Measurements from ENCODE around the gene BYSL.

The BYSL gene

DNA sequence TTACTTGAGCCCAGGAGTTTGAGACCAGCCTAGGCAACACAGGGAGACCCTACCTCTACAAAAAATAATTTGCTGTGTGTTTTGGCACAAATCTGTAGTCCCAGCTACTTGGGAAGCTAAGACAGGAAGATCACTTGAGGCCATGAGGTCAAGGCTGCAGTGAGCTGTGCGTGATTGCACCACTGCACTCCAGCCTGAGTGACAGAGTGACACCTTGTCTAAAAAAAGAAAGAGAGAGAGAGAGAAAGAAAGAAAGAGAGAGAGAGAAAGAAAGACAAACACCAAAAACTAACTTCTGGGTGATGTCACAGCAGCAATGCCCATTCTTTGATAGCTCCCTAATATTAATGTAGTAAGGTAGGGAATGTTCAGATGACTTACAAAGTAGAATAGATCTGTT, 46.6 kb upstream of the BYSL start:
- H3K36me3 ChIP-seq (replicated peaks in 1 of 2; ENCODE audit: control insufficient read depth in 2 of 2, insufficient read depth in 2 of 2, low read length in 2 of 2): peaks cover 0 to 29% of the 10 kb centered on the region in 2 donors

DNA sequence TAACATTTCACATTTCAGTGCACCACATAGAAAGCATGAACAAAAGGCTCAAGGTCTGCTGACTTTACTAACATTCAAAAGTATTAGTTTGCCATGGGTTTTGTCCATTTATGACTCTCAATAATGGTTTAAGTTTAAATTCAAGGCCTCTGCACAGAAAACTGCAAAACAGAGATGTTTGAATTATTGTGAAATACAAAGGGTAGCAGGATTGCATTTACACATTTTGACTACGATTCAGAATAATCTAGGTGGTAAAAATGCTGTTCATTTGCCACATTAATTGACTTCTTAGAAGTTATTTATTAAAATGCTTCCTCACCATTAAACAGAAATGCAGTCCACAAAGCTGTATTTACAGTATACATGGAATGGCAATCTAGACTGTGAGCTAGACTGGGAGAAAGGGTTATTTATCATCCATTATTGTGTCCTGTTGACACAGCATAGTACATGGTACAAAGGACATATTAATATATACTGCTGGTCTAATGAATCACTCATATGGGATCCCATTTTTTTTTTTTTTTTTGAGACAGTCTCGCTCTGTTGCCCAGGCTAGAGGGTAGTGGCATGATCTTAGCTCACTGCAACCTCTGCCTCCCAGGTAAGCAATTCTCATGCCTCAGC, 44.1 kb upstream of the BYSL start:
- Histone ChIP-seq H3K27me3 (ENCODE audit: control insufficient read depth in 3 of 3, insufficient read depth in 3 of 3, low read depth in 1 of 3, low read length in 3 of 3) (no peaks in the 10 kb centered on the region), H3K4ac (ENCODE audit: low read length) (no peak overlapping the region), H4K8ac (ENCODE audit: low read depth, low read length) (no peak overlapping the region), H2BK12ac (ENCODE audit: low read length) (no peak overlapping the region), H3K23ac (ENCODE audit: low read depth, low read length, poor library complexity) (no peak overlapping the region), H3K79me1 (ENCODE audit: low read depth, low read length) (no peaks in the 10 kb centered on the region), H3K9ac (ENCODE audit: low read depth, low read length, poor library complexity) (no peak overlapping the region), H2AFZ (ENCODE audit: low read length) (no peak overlapping the region), H2BK15ac (ENCODE audit: low read length) (no peak overlapping the region), H2AK5ac (ENCODE audit: low read depth, low read length) (no peak overlapping the region), H3K4me3 (ENCODE audit: low read length in 2 of 2) (no peak overlapping the region), H3K14ac (ENCODE audit: low read length) (no peak overlapping the region), H3K9me3 (replicated peaks in 1 of 2; ENCODE audit: control insufficient read depth in 2 of 2, insufficient read depth in 1 of 2, low read depth in 1 of 2, low read length in 2 of 2) (no peaks in the 10 kb centered on the region), H2BK120ac (ENCODE audit: low read depth, low read length) (no peak overlapping the region), H2BK5ac (ENCODE audit: low read length) (no peak overlapping the region), H3K18ac (ENCODE audit: low read length) (no peak overlapping the region), H3K4me2 (ENCODE audit: insufficient read depth, low read length, poor library complexity, severe bottlenecking) (no peak overlapping the region), H3K4me1 (ENCODE audit: control insufficient read depth in 2 of 2, insufficient read depth in 1 of 2, low read depth in 1 of 2, low read length in 2 of 2) (peaks cover 3 to 9% of the 10 kb centered on the region in 2 donors), H4K91ac (ENCODE audit: low read depth, low read length, poor library complexity) (no peak overlapping the region), H3K36me3 (replicated peaks in 1 of 2; ENCODE audit: control insufficient read depth in 2 of 2, insufficient read depth in 2 of 2, low read length in 2 of 2) (peaks cover 0 to 6% of the 10 kb centered on the region in 2 donors), H3K27ac (replicated peaks; ENCODE audit: low read length) (no peak overlapping the region)
- no peak for DNase-seq (ENCODE audit: low spot score)
- WGBS, 2 donors (ENCODE audit: extremely low coverage in 2 of 2, insufficient read length in 2 of 2, insufficient replicate concordance in 1 of 2): no CpG with 5 or more reads among the region's 2 CpGs

More for the DNA sequence above, 46.6 kb upstream of the BYSL start:
- Histone ChIP-seq H2BK120ac (ENCODE audit: low read depth, low read length) (no peak overlapping the region), H3K27me3 (ENCODE audit: control insufficient read depth in 3 of 3, insufficient read depth in 3 of 3, low read depth in 1 of 3, low read length in 3 of 3) (no peaks in the 10 kb centered on the region), H2BK15ac (ENCODE audit: low read length) (no peak overlapping the region), H3K79me1 (ENCODE audit: low read depth, low read length) (no peaks in the 10 kb centered on the region), H3K4me3 (ENCODE audit: low read length in 2 of 2) (no peak overlapping the region), H3K4ac (ENCODE audit: low read length) (no peak overlapping the region), H2BK5ac (ENCODE audit: low read length) (no peak overlapping the region), H2AK5ac (ENCODE audit: low read depth, low read length) (no peak overlapping the region), H2BK12ac (ENCODE audit: low read length) (no peak overlapping the region), H3K27ac (replicated peaks; ENCODE audit: low read length) (no peak overlapping the region), H4K91ac (ENCODE audit: low read depth, low read length, poor library complexity) (no peak overlapping the region), H3K14ac (ENCODE audit: low read length) (no peak overlapping the region), H3K4me2 (ENCODE audit: insufficient read depth, low read length, poor library complexity, severe bottlenecking) (no peak overlapping the region), H3K9ac (ENCODE audit: low read depth, low read length, poor library complexity) (no peak overlapping the region), H2AFZ (ENCODE audit: low read length) (no peak overlapping the region), H4K8ac (ENCODE audit: low read depth, low read length) (no peak overlapping the region), H3K18ac (ENCODE audit: low read length) (no peak overlapping the region), H3K9me3 (replicated peaks in 1 of 2; ENCODE audit: control insufficient read depth in 2 of 2, insufficient read depth in 1 of 2, low read depth in 1 of 2, low read length in 2 of 2) (no peaks in the 10 kb centered on the region), H3K23ac (ENCODE audit: low read depth, low read length, poor library complexity) (no peak overlapping the region), H3K4me1 (ENCODE audit: control insufficient read depth in 2 of 2, insufficient read depth in 1 of 2, low read depth in 1 of 2, low read length in 2 of 2) (peaks cover 3 to 9% of the 10 kb centered on the region in 2 donors)
- no CpG with 5 or more reads among the region's 1 CpG for WGBS, 2 donors (ENCODE audit: extremely low coverage in 2 of 2, insufficient read length in 2 of 2, insufficient replicate concordance in 1 of 2)
- DNase-seq (ENCODE audit: low spot score): no peak

DNA sequence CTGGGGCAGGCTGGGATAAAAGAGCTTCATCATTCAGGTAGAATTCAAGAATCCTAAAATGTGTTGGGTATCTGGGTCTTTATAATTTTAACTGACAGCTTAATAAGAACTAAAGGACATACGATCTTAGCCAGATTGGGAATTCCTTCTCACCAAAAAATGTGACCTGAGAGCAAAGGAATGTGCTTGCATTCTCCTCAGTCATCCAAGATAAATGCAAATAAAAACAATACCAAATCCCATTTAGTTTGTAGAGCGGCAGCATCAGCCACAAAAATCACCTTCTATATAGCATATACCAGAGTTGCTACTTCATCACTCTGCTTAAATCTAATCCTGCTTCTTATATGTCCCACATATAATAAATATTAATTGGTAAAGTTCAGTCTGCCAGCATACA, 43.1 kb upstream of the BYSL start:
- no peak overlapping the region for H3K4ac ChIP-seq (ENCODE audit: low read length)
- no peak overlapping the region for H3K23ac ChIP-seq (ENCODE audit: low read depth, low read length, poor library complexity)
- H3K79me1 ChIP-seq (ENCODE audit: low read depth, low read length): no peaks in the 10 kb centered on the region
- H2AFZ ChIP-seq (ENCODE audit: low read length): no peak overlapping the region
- no peak overlapping the region for H3K14ac ChIP-seq (ENCODE audit: low read length)
- H4K8ac ChIP-seq (ENCODE audit: low read depth, low read length): no peak overlapping the region
- no peak overlapping the region for H4K91ac ChIP-seq (ENCODE audit: low read depth, low read length, poor library complexity)
- no peak overlapping the region for H3K4me3 ChIP-seq (ENCODE audit: low read length in 2 of 2)
- no peak overlapping the region for H2BK12ac ChIP-seq (ENCODE audit: low read length)
- no peak overlapping the region for H2AK5ac ChIP-seq (ENCODE audit: low read depth, low read length)
- H2BK5ac ChIP-seq (ENCODE audit: low read length): no peak overlapping the region
- H3K27ac ChIP-seq (replicated peaks; ENCODE audit: low read length): peak overlapping the region; percentile 8
- H3K4me1 ChIP-seq (ENCODE audit: control insufficient read depth in 2 of 2, insufficient read depth in 1 of 2, low read depth in 1 of 2, low read length in 2 of 2): peaks cover 0 to 7% of the 10 kb centered on the region in 2 donors
- no peak overlapping the region for H2BK120ac ChIP-seq (ENCODE audit: low read depth, low read length)
- H3K4me2 ChIP-seq (ENCODE audit: insufficient read depth, low read length, poor library complexity, severe bottlenecking): no peak overlapping the region
- WGBS, 2 donors (ENCODE audit: extremely low coverage in 2 of 2, insufficient read length in 2 of 2, insufficient replicate concordance in 1 of 2): no CpG with 5 or more reads among the region's 2 CpGs
- no peaks in the 10 kb centered on the region for H3K27me3 ChIP-seq (ENCODE audit: control insufficient read depth in 3 of 3, insufficient read depth in 3 of 3, low read depth in 1 of 3, low read length in 3 of 3)
- H3K36me3 ChIP-seq (replicated peaks in 1 of 2; ENCODE audit: control insufficient read depth in 2 of 2, insufficient read depth in 2 of 2, low read length in 2 of 2): peaks cover 0 to 4% of the 10 kb centered on the region in 2 donors
- H2BK15ac ChIP-seq (ENCODE audit: low read length): no peak overlapping the region
- no peak for DNase-seq (ENCODE audit: low spot score)
- no peak overlapping the region for H3K9ac ChIP-seq (ENCODE audit: low read depth, low read length, poor library complexity)
- H3K9me3 ChIP-seq (replicated peaks in 1 of 2; ENCODE audit: control insufficient read depth in 2 of 2, insufficient read depth in 1 of 2, low read depth in 1 of 2, low read length in 2 of 2): no peaks in the 10 kb centered on the region
- no peak overlapping the region for H3K18ac ChIP-seq (ENCODE audit: low read length)

DNA sequence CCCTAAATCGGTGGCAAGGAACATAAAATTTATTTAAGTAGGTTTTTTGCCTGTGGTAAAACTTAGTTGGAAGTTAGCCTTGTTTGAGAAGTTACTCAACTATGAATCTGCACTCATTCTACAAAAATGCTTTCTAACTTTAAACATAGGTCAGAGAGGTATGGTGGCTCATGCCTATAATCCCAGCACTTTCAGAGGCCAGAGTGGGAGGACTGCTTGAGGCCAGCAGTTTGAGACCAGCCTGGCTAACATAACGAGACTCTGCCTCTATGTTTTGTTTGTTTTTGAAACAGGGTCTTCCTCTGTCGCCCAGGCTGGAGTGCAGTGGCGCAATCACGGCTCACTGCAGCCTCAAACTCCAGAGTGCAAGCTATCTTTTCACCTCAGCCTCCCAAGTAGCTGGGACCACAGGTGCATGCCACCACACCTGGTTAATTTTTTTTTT, 42.3 kb upstream of the BYSL start:
- DNase-seq (ENCODE audit: low spot score): no peak
- Histone ChIP-seq H2BK120ac (ENCODE audit: low read depth, low read length) (no peak overlapping the region), H2AFZ (ENCODE audit: low read length) (no peak overlapping the region), H3K27me3 (ENCODE audit: control insufficient read depth in 3 of 3, insufficient read depth in 3 of 3, low read depth in 1 of 3, low read length in 3 of 3) (no peaks in the 10 kb centered on the region), H3K79me1 (ENCODE audit: low read depth, low read length) (no peaks in the 10 kb centered on the region), H3K9ac (ENCODE audit: low read depth, low read length, poor library complexity) (no peak overlapping the region), H3K4me1 (ENCODE audit: control insufficient read depth in 2 of 2, insufficient read depth in 1 of 2, low read depth in 1 of 2, low read length in 2 of 2) (peaks cover 0 to 4% of the 10 kb centered on the region in 2 donors), H3K4ac (ENCODE audit: low read length) (no peak overlapping the region), H3K27ac (replicated peaks; ENCODE audit: low read length) (peak overlapping the region; percentile 54), H3K4me3 (ENCODE audit: low read length in 2 of 2) (no peak overlapping the region), H3K9me3 (replicated peaks in 1 of 2; ENCODE audit: control insufficient read depth in 2 of 2, insufficient read depth in 1 of 2, low read depth in 1 of 2, low read length in 2 of 2) (no peaks in the 10 kb centered on the region), H2BK5ac (ENCODE audit: low read length) (no peak overlapping the region), H3K14ac (ENCODE audit: low read length) (no peak overlapping the region), H4K8ac (ENCODE audit: low read depth, low read length) (no peak overlapping the region), H4K91ac (ENCODE audit: low read depth, low read length, poor library complexity) (no peak overlapping the region), H3K36me3 (replicated peaks in 1 of 2; ENCODE audit: control insufficient read depth in 2 of 2, insufficient read depth in 2 of 2, low read length in 2 of 2) (peaks cover 3 to 7% of the 10 kb centered on the region in 2 donors), H2AK5ac (ENCODE audit: low read depth, low read length) (no peak overlapping the region), H2BK15ac (ENCODE audit: low read length) (no peak overlapping the region), H3K23ac (ENCODE audit: low read depth, low read length, poor library complexity) (no peak overlapping the region), H3K18ac (ENCODE audit: low read length) (no peak overlapping the region), H2BK12ac (ENCODE audit: low read length) (no peak overlapping the region), H3K4me2 (ENCODE audit: insufficient read depth, low read length, poor library complexity, severe bottlenecking) (no peak overlapping the region)
- no CpG with 5 or more reads among the region's 5 CpGs for WGBS, 2 donors (ENCODE audit: extremely low coverage in 2 of 2, insufficient read length in 2 of 2, insufficient replicate concordance in 1 of 2)
